Calu3 (cell line): ENCODE measurements around the gene PANX1. TPM values are rescaled to one million over a fixed set of nuclear protein-coding genes. Genes with fewer than 3 reads are reported as not detected.

Experiments
- BruUV-seq: library from RNA; stranded (reverse); fragments of 400-500 nt; replicated peaks from 2 replicates; lab custom pipeline; 2021; lab: Mats Ljungman, UMichigan
- CTCF ChIA-PET: fragments of 300-600 bp; sonication (Branson Sonifier 250); formaldehyde crosslinking; loops from one replicate; lab custom pipeline; 2022; ENCODE audit warnings: antibody characterized with exemption; lab: Charles Lee
- DNase-seq: peaks from one replicate; pipeline ENCODE4 v3.0.0; 2022
- H3K27ac Mint-ChIP-seq: one replicate; pipeline ENCODE4 v1.8.0; 2022; ENCODE audit warnings: mixed read lengths; ENCODE audit not compliant: unreplicated experiment
- H3K27me3 Mint-ChIP-seq: one replicate; pipeline ENCODE4 v1.8.0; 2022; ENCODE audit warnings: mixed read lengths; ENCODE audit not compliant: unreplicated experiment
- H3K36me3 Mint-ChIP-seq: one replicate; pipeline ENCODE4 v1.8.0; 2022; ENCODE audit warnings: mild to moderate bottlenecking, moderate library complexity, mixed read lengths; ENCODE audit not compliant: insufficient read depth, unreplicated experiment
- H3K4me1 Mint-ChIP-seq: one replicate; pipeline ENCODE4 v1.8.0; 2022; ENCODE audit warnings: mild to moderate bottlenecking, low read depth, mixed read lengths; ENCODE audit not compliant: unreplicated experiment
- H3K4me3 Mint-ChIP-seq: one replicate; pipeline ENCODE4 v1.8.0; 2022; ENCODE audit warnings: mild to moderate bottlenecking, low read depth, moderate library complexity, mixed read lengths; ENCODE audit not compliant: unreplicated experiment
- H3K9me3 Mint-ChIP-seq: one replicate; pipeline ENCODE4 v1.8.0; 2022; ENCODE audit warnings: low read depth, mixed read lengths; ENCODE audit not compliant: unreplicated experiment
- intact Hi-C: fragments of 100-400 bp; cut with micrococcal nuclease; formaldehyde crosslinking; loops from one replicate; pipeline ENCODE4 v1.10.0; 2022; ENCODE audit not compliant: unreplicated experiment
- total RNA-seq: library from RNA; stranded (reverse); gene quantifications from 2 replicates; pipeline ENCODE4 v1.2.3, GENCODE V29; 2022
- TF ChIP-seq, protein P1 (sequence below): fragments of 200-600 bp; IDR thresholded peaks from one replicate; pipeline ENCODE4 v1.8.0; 2022; ENCODE audit warnings: antibody characterized with exemption; ENCODE audit not compliant: unreplicated experiment

The PANX1 gene
- total RNA-seq, 1 experiment from 2014 or later = 20.2 TPM

DNA sequence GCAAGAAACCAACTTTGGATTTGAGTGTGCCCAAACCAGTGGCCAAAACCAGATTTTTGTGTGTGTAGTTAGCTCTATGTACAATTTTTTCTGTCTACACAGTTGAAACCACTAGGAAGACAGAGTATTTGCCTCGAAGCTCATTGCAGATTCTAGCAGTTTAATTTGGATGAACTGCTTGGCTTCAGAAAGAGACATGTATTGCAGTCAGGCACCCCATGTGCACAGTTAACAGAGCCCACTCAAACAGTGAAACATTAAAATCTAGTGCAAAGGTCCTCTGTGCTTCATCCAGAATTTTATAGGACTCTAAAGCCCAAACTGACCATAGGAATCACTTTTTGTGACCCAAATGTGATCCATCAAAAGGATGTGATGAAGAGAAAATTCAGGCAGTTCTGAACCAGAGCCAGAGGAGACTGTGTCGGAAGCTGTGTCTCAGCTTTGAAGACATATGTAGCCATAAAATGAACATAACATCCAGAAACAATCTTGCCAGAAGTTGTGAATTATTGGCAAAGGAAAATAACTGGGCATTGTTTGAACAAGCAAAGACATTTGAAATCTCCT lies 82.7 kb downstream of the PANX1 start:
- intact Hi-C loops = no loop called here
- DNase-seq = no peak
- CTCF ChIA-PET = no interaction called here
- no TSS peak for BruUV-seq
- TF ChIP-seq, protein P1, sequence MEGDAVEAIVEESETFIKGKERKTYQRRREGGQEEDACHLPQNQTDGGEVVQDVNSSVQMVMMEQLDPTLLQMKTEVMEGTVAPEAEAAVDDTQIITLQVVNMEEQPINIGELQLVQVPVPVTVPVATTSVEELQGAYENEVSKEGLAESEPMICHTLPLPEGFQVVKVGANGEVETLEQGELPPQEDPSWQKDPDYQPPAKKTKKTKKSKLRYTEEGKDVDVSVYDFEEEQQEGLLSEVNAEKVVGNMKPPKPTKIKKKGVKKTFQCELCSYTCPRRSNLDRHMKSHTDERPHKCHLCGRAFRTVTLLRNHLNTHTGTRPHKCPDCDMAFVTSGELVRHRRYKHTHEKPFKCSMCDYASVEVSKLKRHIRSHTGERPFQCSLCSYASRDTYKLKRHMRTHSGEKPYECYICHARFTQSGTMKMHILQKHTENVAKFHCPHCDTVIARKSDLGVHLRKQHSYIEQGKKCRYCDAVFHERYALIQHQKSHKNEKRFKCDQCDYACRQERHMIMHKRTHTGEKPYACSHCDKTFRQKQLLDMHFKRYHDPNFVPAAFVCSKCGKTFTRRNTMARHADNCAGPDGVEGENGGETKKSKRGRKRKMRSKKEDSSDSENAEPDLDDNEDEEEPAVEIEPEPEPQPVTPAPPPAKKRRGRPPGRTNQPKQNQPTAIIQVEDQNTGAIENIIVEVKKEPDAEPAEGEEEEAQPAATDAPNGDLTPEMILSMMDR = no peak
- no peak overlapping the region for H3K27ac Mint-ChIP-seq
- no peaks in the 10 kb centered on the region for H3K27me3 Mint-ChIP-seq
- H3K36me3 Mint-ChIP-seq = no peaks in the 10 kb centered on the region
- H3K9me3 Mint-ChIP-seq = no peaks in the 10 kb centered on the region
- no peak overlapping the region for H3K4me3 Mint-ChIP-seq
- H3K4me1 Mint-ChIP-seq = no peaks in the 10 kb centered on the region

DNA sequence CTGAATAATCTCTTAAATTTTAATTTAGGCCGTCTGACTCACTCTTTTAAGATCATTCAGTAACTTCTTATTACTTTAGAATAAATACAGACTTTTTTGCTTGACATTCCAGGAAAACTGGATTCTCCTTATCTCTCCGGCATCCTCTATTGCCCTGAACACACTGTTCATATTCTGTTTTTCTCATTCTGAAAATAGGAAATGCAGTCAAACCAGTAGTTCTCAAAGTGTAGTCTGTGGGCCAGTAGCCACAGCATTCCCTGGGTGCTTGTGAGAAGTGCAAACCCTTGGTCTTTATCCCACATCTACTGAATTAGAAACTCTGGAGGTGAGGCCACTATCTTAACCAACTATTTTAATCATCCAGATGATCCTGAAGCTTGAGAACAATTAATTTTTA lies 84.3 kb downstream of the PANX1 start:
- DNase-seq = no peak
- Mint-ChIP-seq H3K4me3 (no peak overlapping the region), H3K27me3 (no peaks in the 10 kb centered on the region), H3K9me3 (no peaks in the 10 kb centered on the region), H3K4me1 (no peaks in the 10 kb centered on the region), H3K27ac (no peak overlapping the region), H3K36me3 (no peaks in the 10 kb centered on the region)
- no TSS peak for BruUV-seq
- TF ChIP-seq, protein P1 = no peak
- intact Hi-C loops = no loop called here
- CTCF ChIA-PET = no interaction called here

- Mint-ChIP-seq H3K9me3 (no peaks in the 10 kb centered on the region), H3K27me3 (no peaks in the 10 kb centered on the region), H3K27ac (no peak overlapping the region), H3K36me3 (no peaks in the 10 kb centered on the region), H3K4me3 (no peak overlapping the region), H3K4me1 (peaks cover 14% of the 10 kb centered on the region)
- DNase-seq = no peak
- TF ChIP-seq, protein P1 = no peak
- BruUV-seq = no TSS peak
- intact Hi-C loops = no loop called here
- CTCF ChIA-PET = no interaction called here
These were observed 89.1 kb downstream of the PANX1 start for GRCh38 chr11:94217705-94218104.

GRCh38 chr11:94218372-94218771 lies 89.7 kb downstream of the PANX1 start:
- BruUV-seq = no TSS peak
- H3K36me3 Mint-ChIP-seq = no peaks in the 10 kb centered on the region
- intact Hi-C loops = no loop called here
- H3K27me3 Mint-ChIP-seq = no peaks in the 10 kb centered on the region
- H3K4me1 Mint-ChIP-seq = peaks cover 14% of the 10 kb centered on the region
- TF ChIP-seq, protein P1 = no peak
- CTCF ChIA-PET = no interaction called here
- no peak overlapping the region for H3K27ac Mint-ChIP-seq
- no peaks in the 10 kb centered on the region for H3K9me3 Mint-ChIP-seq
- no peak overlapping the region for H3K4me3 Mint-ChIP-seq
- no peak for DNase-seq
